K562 (cell line): ENCODE measurements around the gene ZNF420.
"Not testable (repeated sequence)": the region's sequence is repeated elsewhere in the genome, so short reads cannot be mapped to it uniquely, and the experiment has no call there.

Experiments used
- BMI1 ChIP-seq: fragments of 150-350 bp; IDR thresholded peaks from 2 replicates; pipeline ENCODE4 v1.6.1; 2014; ENCODE audit warnings: low read length
- KLF16 ChIP-seq: IDR thresholded peaks from 2 replicates; pipeline ENCODE4 v1.6.1; 2016; ENCODE audit warnings: antibody characterized with exemption
- NRF1 ChIP-seq, 2 experiments: fragments of 450-650 bp; IDR thresholded peaks in 1 of 2; conservative IDR thresholded peaks in 1 of 2; 2 replicates each; pipeline ENCODE4 v1.6.1; 2014; ENCODE audit warnings: mild to moderate bottlenecking in 2 of 2
- RBBP5 ChIP-seq: fragments of 200-600 bp; sonication (generic); IDR thresholded peaks from 2 replicates; pipeline ENCODE4 v1.6.1; 2012; ENCODE audit warnings: borderline replicate concordance, mild to moderate bottlenecking, low read length, control low read depth, inconsistent platforms; ENCODE audit not compliant: insufficient read depth, poor library complexity, severe bottlenecking
- TF ChIP-seq, protein P1 (sequence below): fragments of 250-450 bp; sonication (Bioruptor Pico); IDR thresholded peaks from 2 replicates; pipeline ENCODE4 v1.5.0; 2020; ENCODE audit warnings: mild to moderate bottlenecking, borderline replicate concordance
- TF ChIP-seq, protein P2 (sequence below), 2 experiments: fragments of 450-650 bp; formaldehyde crosslinking in 1 of 2; IDR thresholded peaks; 2 replicates each; pipeline versions ENCODE4 v1.4.0 to v1.6.1; 2014 to 2020; ENCODE audit warnings: mild to moderate bottlenecking in 2 of 2, borderline replicate concordance in 1 of 2, low read depth in 1 of 2
- TF ChIP-seq, protein P3 (sequence below): sonication (generic); formaldehyde crosslinking; IDR thresholded peaks from 2 replicates; pipeline ENCODE4 v1.8.0; 2022; ENCODE audit warnings: mild to moderate bottlenecking, missing genetic modification reagents
- TF ChIP-seq, protein P4 (sequence below): fragments of 450-650 bp; formaldehyde crosslinking; IDR thresholded peaks from 2 replicates; pipeline ENCODE4 v1.4.0; 2022; ENCODE audit warnings: mild to moderate bottlenecking, moderate library complexity
- TF ChIP-seq, protein P5 (sequence below), 3 experiments: IDR thresholded peaks in 2 of 3; conservative IDR thresholded peaks in 1 of 3; 2 replicates each; pipeline ENCODE4 v1.5.1; 2011 to 2012; ENCODE audit warnings: low read length in 3 of 3, mild to moderate bottlenecking in 3 of 3, control low read depth in 2 of 3, improper control_type of control experiment in 1 of 3, inconsistent platforms in 1 of 3, low read depth in 1 of 3, mixed read lengths in 1 of 3, moderate library complexity in 1 of 3; ENCODE audit not compliant: insufficient read depth in 2 of 3

DNA sequence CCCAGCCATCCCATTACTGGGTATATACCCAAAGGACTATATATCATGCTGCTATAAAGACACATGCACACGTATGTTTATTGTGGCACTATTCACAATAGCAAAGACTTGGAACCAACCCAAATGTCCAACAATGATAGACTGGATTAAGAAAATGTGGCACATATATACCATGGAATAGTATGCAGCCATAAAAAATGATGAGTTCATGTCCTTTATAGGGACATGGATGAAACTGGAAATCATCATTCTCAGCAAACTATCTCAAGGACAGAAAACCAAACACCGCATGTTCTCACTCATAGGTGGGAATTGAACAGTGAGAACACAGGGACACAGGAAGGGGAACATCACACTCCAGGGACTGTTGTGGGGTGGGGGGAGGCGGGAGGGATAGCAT, 43.9 kb downstream of the ZNF420 start:
- TF ChIP-seq RBBP5; NRF1 (conservative IDR thresholded peaks at IDR 0.05 in 1 of 2, IDR thresholded peaks at IDR 0.05 in 1 of 2); KLF16; BMI1: not testable (repeated sequence)
- TF ChIP-seq, protein P1, sequence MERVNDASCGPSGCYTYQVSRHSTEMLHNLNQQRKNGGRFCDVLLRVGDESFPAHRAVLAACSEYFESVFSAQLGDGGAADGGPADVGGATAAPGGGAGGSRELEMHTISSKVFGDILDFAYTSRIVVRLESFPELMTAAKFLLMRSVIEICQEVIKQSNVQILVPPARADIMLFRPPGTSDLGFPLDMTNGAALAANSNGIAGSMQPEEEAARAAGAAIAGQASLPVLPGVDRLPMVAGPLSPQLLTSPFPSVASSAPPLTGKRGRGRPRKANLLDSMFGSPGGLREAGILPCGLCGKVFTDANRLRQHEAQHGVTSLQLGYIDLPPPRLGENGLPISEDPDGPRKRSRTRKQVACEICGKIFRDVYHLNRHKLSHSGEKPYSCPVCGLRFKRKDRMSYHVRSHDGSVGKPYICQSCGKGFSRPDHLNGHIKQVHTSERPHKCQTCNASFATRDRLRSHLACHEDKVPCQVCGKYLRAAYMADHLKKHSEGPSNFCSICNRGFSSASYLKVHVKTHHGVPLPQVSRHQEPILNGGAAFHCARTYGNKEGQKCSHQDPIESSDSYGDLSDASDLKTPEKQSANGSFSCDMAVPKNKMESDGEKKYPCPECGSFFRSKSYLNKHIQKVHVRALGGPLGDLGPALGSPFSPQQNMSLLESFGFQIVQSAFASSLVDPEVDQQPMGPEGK (CRISPR knock-in tag): not testable (repeated sequence)
- TF ChIP-seq, protein P2, sequence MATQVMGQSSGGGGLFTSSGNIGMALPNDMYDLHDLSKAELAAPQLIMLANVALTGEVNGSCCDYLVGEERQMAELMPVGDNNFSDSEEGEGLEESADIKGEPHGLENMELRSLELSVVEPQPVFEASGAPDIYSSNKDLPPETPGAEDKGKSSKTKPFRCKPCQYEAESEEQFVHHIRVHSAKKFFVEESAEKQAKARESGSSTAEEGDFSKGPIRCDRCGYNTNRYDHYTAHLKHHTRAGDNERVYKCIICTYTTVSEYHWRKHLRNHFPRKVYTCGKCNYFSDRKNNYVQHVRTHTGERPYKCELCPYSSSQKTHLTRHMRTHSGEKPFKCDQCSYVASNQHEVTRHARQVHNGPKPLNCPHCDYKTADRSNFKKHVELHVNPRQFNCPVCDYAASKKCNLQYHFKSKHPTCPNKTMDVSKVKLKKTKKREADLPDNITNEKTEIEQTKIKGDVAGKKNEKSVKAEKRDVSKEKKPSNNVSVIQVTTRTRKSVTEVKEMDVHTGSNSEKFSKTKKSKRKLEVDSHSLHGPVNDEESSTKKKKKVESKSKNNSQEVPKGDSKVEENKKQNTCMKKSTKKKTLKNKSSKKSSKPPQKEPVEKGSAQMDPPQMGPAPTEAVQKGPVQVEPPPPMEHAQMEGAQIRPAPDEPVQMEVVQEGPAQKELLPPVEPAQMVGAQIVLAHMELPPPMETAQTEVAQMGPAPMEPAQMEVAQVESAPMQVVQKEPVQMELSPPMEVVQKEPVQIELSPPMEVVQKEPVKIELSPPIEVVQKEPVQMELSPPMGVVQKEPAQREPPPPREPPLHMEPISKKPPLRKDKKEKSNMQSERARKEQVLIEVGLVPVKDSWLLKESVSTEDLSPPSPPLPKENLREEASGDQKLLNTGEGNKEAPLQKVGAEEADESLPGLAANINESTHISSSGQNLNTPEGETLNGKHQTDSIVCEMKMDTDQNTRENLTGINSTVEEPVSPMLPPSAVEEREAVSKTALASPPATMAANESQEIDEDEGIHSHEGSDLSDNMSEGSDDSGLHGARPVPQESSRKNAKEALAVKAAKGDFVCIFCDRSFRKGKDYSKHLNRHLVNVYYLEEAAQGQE (IDR thresholded peaks at IDR 0.05; ENCODE audit: borderline replicate concordance): not testable (repeated sequence)
- TF ChIP-seq, protein P2 (CRISPR knock-in tag; IDR thresholded peaks at IDR 0.05; ENCODE audit: low read depth): not testable (repeated sequence)
- TF ChIP-seq, protein P3, sequence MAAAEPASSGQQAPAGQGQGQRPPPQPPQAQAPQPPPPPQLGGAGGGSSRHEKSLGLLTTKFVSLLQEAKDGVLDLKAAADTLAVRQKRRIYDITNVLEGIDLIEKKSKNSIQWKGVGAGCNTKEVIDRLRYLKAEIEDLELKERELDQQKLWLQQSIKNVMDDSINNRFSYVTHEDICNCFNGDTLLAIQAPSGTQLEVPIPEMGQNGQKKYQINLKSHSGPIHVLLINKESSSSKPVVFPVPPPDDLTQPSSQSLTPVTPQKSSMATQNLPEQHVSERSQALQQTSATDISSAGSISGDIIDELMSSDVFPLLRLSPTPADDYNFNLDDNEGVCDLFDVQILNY: not testable (repeated sequence)
- TF ChIP-seq, protein P4, sequence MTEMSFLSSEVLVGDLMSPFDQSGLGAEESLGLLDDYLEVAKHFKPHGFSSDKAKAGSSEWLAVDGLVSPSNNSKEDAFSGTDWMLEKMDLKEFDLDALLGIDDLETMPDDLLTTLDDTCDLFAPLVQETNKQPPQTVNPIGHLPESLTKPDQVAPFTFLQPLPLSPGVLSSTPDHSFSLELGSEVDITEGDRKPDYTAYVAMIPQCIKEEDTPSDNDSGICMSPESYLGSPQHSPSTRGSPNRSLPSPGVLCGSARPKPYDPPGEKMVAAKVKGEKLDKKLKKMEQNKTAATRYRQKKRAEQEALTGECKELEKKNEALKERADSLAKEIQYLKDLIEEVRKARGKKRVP (CRISPR knock-in tag): not testable (repeated sequence)
- TF ChIP-seq, protein P5, sequence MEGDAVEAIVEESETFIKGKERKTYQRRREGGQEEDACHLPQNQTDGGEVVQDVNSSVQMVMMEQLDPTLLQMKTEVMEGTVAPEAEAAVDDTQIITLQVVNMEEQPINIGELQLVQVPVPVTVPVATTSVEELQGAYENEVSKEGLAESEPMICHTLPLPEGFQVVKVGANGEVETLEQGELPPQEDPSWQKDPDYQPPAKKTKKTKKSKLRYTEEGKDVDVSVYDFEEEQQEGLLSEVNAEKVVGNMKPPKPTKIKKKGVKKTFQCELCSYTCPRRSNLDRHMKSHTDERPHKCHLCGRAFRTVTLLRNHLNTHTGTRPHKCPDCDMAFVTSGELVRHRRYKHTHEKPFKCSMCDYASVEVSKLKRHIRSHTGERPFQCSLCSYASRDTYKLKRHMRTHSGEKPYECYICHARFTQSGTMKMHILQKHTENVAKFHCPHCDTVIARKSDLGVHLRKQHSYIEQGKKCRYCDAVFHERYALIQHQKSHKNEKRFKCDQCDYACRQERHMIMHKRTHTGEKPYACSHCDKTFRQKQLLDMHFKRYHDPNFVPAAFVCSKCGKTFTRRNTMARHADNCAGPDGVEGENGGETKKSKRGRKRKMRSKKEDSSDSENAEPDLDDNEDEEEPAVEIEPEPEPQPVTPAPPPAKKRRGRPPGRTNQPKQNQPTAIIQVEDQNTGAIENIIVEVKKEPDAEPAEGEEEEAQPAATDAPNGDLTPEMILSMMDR (IDR thresholded peaks at IDR 0.05 in 2 of 3, conservative IDR thresholded peaks at IDR 0.05 in 1 of 3; ENCODE audit: insufficient read depth in 2 of 3, low read depth in 1 of 3, low read length in 3 of 3): not testable (repeated sequence)
